SK-N-MC (cell line): ENCODE data around the gene TSPAN32.

Experiments used
- EZH2 ChIP-seq: fragments of 200-600 bp; sonication (generic); IDR thresholded peaks from one replicate; pipeline ENCODE4 v1.6.1; 2017; ENCODE audit warnings: antibody characterized with exemption
- POLR2AphosphoS5 ChIP-seq: IDR thresholded peaks from 2 replicates; pipeline ENCODE4 v1.6.1; 2012; ENCODE audit warnings: mild to moderate bottlenecking, low read depth, low read length, borderline replicate concordance

GRCh38 chr11:2312232-2313042 is 10.6 kb downstream of the TSPAN32 start:
- TF ChIP-seq POLR2AphosphoS5 (no peak), EZH2 (no peak)
